ENCODE results near the gene S100A6. TPM values are rescaled to one million over a fixed set of nuclear protein-coding genes. Genes with fewer than 3 reads are reported as not detected.

Gene S100A6
- total RNA-seq, 1 experiment from 2014 or later: 106 TPM

DNA sequence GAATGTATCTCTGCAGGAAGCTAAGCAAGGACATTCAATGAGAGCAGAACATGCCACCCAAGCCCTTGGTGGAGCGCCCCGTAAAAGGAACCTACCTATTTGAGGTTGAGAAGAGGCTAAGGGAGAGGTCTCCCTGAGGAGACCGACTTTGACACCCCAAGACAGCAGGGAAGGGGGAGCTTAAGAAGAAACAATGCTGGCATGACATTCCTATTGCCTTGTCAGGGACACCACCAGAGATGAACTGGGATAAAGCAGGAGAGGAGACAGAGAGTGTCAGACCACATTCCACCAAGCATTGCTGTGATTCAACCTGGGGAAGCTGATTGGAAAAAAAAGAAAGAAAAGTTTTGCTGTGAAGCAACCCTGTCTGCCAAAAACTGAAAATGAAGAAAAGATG is 43.1 kb upstream of the S100A6 start:
- Histone ChIP-seq H3K4me3 (ENCODE audit: low read depth, low read length, poor library complexity, severe bottlenecking) (no peak overlapping the region), H3K4me1 (ENCODE audit: insufficient read depth, low read length, poor library complexity, severe bottlenecking) (no peaks in the 10 kb centered on the region), H3K27ac (ENCODE audit: low read depth, low read length, poor library complexity, severe bottlenecking) (no peak overlapping the region), H3K9me3 (ENCODE audit: low read depth, low read length, poor library complexity, severe bottlenecking) (no peaks in the 10 kb centered on the region), H3K36me3 (ENCODE audit: insufficient read depth, low read length, poor library complexity, severe bottlenecking) (no peaks in the 10 kb centered on the region), H3K27me3 (replicated peaks; ENCODE audit: insufficient read depth, low read depth, low read length, poor library complexity) (no peaks in the 10 kb centered on the region)
- BruUV-seq (replicated peaks): no TSS peak
- intact Hi-C loops (cut with micrococcal nuclease; ENCODE audit: unreplicated experiment): no loop called here
- CTCF ChIA-PET: no interaction called here
- POLR2A ChIA-PET (ENCODE audit: low non-redundant PET): no interaction called here
- TF ChIP-seq EZH2 (IDR thresholded peaks at IDR 0.05; ENCODE audit: borderline replicate concordance, low read depth, low read length, poor library complexity, severe bottlenecking): no peak
- TF ChIP-seq CTCF (conservative IDR thresholded peaks at IDR 0.05; ENCODE audit: low read depth, low read length): no peak
- DNase-seq (ENCODE audit: low spot score): no peak

GRCh38 chr1:153578490-153578889 is 42.7 kb upstream of the S100A6 start:
- H3K36me3 ChIP-seq (ENCODE audit: insufficient read depth, low read length, poor library complexity, severe bottlenecking): no peaks in the 10 kb centered on the region
- H3K9me3 ChIP-seq (ENCODE audit: low read depth, low read length, poor library complexity, severe bottlenecking): no peaks in the 10 kb centered on the region
- no peaks in the 10 kb centered on the region for H3K4me1 ChIP-seq (ENCODE audit: insufficient read depth, low read length, poor library complexity, severe bottlenecking)
- CTCF ChIA-PET: no interaction called here
- H3K27ac ChIP-seq (ENCODE audit: low read depth, low read length, poor library complexity, severe bottlenecking): no peak overlapping the region
- intact Hi-C loops (cut with micrococcal nuclease; ENCODE audit: unreplicated experiment): no loop called here
- no peak for TF ChIP-seq CTCF (conservative IDR thresholded peaks at IDR 0.05; ENCODE audit: low read depth, low read length)
- H3K4me3 ChIP-seq (ENCODE audit: low read depth, low read length, poor library complexity, severe bottlenecking): no peak overlapping the region
- no TSS peak for BruUV-seq (replicated peaks)
- no peaks in the 10 kb centered on the region for H3K27me3 ChIP-seq (replicated peaks; ENCODE audit: insufficient read depth, low read depth, low read length, poor library complexity)
- POLR2A ChIA-PET (ENCODE audit: low non-redundant PET): no interaction called here
- no peak for DNase-seq (ENCODE audit: low spot score)

DNA sequence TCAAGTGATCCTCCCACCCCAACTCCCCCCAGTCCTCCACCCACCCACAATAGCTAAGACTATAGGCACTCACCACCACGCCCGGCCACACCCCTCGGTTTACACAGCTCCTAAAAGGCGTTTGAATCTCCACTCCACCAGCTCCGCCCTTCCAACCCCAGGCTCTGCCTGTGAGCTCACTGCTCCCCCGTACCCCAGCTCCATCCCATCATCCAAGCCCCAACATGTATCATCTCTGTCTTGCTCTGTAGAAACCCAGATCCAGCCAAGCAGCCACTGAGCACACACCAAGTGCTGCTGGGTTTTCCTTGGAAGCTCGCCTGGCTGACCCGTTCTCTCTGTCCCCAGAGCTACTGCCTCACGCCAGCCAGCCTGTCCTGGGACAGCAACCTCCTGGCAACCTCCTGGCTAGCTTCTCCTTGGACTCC is 41.8 kb upstream of the S100A6 start:
- POLR2A ChIA-PET (ENCODE audit: low non-redundant PET): no interaction called here
- no peak overlapping the region for H3K27ac ChIP-seq (ENCODE audit: low read depth, low read length, poor library complexity, severe bottlenecking)
- DNase-seq (ENCODE audit: low spot score): no peak
- no peaks in the 10 kb centered on the region for H3K27me3 ChIP-seq (replicated peaks; ENCODE audit: insufficient read depth, low read depth, low read length, poor library complexity)
- CTCF ChIA-PET: no interaction called here
- no peak overlapping the region for H3K4me3 ChIP-seq (ENCODE audit: low read depth, low read length, poor library complexity, severe bottlenecking)
- no TSS peak for BruUV-seq (replicated peaks)
- no peaks in the 10 kb centered on the region for H3K9me3 ChIP-seq (ENCODE audit: low read depth, low read length, poor library complexity, severe bottlenecking)
- H3K4me1 ChIP-seq (ENCODE audit: insufficient read depth, low read length, poor library complexity, severe bottlenecking): no peaks in the 10 kb centered on the region
- TF ChIP-seq EZH2 (IDR thresholded peaks at IDR 0.05; ENCODE audit: borderline replicate concordance, low read depth, low read length, poor library complexity, severe bottlenecking): no peak
- no peak for TF ChIP-seq CTCF (conservative IDR thresholded peaks at IDR 0.05; ENCODE audit: low read depth, low read length)
- intact Hi-C loops (cut with micrococcal nuclease; ENCODE audit: unreplicated experiment): no loop called here
- H3K36me3 ChIP-seq (ENCODE audit: insufficient read depth, low read length, poor library complexity, severe bottlenecking): no peaks in the 10 kb centered on the region
